UCSD-AML1 (cell line): ENCODE results near the gene CCDC47.

ENCODE experiments used
- DNase-seq: peaks from one replicate; lab custom pipeline; 2025; ENCODE audit not compliant: unreplicated experiment; lab: John Stamatoyannopoulos, UW

The CCDC47 gene

DNA sequence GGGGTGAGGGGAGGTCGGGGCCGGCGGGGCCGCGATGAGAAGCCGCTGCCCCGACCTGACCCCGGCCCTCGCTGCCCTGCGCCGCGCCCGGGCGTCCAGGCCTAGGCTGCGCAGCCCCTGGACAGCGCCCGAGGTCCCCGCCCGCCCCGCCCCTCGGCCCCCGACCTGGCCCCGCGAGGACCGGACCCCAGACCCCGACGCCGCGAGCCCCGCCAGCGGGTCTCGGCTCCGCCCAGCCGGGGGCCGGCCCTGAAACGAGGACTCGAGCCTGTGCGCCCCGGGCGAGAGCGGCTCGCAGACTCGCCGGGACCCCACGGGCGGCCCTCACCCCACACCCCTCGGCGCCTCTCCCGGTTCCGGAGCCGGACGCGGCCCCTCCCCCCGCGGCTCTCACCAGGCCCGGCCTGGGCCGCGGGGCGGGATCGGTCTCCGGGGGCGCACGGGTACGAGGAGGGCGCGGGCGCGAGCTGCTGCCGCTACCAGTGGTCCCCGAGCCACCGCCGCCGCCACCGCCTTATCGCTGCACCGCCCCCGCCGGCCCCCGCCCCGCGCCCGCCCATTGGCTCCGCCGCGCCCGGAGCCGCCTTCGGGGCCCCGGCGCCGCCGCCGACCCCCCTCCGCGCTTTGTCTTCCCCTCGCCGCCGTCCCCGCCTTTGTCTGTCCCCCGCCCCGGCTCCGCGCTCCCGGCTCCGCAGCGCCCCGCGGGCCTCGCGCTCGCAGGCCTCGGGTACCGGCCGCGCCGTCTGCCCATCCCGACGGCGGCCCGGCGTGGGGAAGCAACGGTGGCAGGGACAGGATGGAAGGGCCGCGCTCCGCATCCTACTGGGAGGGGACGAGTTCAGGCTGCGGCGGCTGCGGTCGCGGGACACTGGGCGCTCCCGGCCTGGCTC is 73.5 kb downstream of the CCDC47 start, which contains the start of gene LIMD2:
Gene LIMD2, minus strand, starts transcription at position 488 of the 890 bp plus-strand sequence. CDS start 827 bp downstream, outside the sequence.
- peak; percentile 85 for DNase-seq

- peak; percentile 93 for DNase-seq
Observed at GRCh38 chr17:63698886-63699637, 74.3 kb downstream of the CCDC47 start.

DNA sequence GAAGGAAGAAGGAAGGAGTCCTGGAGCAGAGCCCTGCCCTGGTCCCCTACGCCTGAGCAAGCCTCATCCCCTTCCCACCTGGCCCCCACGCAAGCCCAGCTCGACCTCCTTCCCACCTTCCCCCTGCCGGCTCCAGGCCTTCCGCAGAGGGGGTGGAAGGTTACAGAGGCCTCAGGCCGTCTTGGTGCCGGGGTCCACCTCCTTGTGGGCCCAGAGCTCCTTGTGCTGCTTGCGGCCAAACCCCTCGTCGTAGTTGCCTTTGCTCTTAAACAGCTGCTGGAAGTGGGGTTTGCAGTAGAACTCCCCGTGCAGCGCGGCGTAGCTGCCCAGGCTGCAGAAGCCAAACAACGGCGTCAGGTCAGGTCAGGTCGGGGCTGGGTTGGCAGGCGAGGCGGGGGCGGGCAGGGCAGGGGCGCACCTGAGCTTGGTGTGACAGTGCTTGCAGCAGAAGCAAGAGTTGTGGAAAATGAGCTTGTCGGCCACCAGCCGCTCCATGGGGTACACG is 75.0 kb downstream of the CCDC47 start:
- no peak for DNase-seq

DNA sequence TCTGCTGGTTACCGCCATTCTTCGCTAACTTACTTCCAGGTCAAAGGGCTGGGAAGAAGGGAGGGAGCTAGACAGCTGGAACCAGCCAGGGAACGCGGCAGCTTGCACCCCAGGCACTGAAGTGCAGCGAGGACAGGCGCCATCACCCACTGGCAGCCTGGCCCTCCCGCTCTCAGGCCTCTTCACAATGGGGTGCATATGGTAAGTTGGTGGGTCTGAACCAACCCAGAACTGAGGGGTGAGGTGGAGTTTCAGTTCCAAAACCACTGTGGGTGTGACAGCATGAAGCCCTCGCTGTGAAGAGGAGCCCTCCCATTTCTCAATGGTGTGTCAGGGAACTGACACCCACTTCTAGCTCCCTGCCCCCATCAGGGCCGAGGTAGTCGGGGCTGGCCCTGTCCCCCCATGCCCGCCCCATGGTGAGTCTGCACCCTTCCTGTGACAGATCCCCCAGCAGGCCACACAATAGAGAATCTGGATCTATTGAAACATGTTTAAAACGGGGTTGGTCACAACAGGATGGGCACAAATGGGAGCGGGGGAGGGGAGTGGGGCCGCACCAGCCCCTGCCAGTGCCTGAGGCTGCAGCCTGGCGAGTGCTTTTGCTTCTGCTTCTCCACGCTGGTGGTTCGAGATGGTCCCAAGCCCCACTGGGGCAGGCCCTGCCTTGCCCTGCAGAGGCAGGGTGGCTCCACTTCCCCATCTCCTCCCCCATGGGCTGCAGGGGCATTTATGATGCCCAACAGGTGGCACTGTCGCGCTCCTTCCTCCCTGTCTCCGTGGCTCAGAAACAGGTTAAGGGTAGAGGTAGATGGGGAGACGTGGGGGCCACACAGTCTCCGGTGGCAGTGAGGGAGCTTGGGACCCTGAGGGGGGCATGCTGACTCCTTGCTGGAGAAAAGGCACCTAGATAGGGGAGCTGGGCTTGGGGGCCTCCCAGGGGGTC is 75.8 kb downstream of the CCDC47 start:
- DNase-seq, result peak; percentile 86

DNA sequence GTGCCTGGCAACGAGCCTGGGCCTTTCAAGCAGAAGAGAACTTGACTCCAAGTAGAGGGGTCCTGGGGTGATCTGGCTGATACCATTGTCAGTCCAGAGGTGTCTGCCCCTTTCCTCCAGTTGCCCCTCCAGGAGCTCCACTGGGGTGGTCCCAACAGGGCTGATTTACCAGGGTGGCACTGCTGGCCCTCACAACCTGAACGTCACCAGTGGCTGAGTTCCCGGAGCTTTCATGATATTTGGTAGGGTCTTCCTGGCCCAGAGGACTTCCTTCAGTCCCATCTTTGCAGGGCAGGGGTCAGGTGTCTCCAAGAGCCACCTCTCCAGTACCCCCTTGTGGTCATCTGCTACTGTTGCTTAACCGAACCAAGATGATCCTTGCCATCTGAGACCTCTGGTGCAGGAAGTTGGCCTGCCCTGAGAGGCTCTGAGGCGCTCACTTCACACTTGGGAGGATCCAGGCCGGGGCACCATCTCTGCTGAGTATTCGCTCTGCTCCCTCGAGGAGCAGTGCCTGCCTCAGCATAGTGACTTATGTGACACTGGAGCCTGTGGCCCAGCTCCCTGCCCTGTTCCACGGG is 76.9 kb downstream of the CCDC47 start:
- DNase-seq, result peak; percentile 58

GRCh38 chr17:63695889-63696288 is 77.5 kb downstream of the CCDC47 start:
- DNase-seq, result no peak
